Hypothalamus (tissue), 51 donors: Measurements from ENCODE around the gene SPTLC3.

ENCODE experiments used
- DNase-seq, 51 donors: peaks; one replicate each; lab custom pipeline; 2025; lab: John Stamatoyannopoulos, UW

SPTLC3 gene

DNA sequence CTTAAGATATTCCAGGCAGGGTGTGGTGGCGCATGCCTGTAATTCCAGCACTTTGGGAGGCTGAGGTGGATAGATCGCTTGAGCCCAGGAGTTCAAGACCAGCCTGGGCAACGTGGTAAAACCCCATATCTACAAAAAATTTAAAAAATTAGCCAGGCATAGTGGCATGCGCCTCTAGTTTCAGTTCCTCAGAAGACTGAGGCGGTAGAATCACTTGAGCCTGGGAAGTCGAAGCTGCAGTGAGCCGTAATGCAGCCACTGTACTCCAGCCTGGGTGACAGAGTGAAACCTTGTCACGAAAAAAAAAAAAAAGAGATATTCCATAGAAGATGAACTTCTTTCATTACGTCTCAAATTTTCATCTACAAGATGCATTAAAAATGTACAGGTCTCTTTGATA is 165.6 kb downstream of the SPTLC3 start:
- no peak for DNase-seq

DNA sequence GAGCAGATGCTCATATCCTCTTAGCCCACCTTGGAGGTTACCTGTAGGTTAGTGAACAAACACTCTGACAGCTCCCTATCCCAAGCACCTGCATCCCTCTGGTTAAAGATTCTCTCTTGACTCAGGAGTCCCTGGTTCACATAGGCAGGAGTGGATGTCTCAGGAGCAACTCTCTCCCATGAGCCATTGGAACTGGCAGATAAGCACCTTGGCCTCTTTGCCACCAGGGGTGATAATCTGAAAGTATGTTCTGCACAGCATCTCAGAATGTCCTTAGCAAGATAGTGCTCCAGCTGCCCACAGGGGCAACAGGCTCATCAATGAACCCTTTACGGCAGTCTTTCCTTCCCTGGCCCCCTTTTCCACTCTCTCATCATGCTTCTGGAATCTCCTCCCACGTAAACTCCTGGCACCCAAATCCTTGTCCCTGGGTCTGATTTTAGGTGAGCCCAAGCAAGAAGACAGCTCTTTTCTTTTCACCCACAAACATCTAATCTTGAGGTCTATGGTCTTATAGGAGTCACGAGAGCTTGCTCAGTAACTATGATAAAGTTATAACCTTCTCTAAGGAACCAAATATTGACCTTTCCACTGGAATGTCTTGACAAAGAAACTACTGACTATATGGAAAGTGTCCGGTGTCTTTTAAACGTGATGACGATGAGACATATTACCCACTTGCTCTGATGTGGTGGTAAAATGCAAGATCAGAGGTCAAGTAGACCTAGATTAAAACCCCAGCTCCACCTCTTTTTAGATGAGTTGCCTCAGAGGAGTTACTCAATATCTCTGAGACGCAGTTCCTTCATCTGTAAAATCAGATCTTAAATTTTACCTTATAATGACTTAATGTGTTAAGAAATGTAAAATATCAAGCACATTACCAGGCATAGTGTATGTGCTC is 172.5 kb downstream of the SPTLC3 start:
- DNase-seq: no peak

DNA sequence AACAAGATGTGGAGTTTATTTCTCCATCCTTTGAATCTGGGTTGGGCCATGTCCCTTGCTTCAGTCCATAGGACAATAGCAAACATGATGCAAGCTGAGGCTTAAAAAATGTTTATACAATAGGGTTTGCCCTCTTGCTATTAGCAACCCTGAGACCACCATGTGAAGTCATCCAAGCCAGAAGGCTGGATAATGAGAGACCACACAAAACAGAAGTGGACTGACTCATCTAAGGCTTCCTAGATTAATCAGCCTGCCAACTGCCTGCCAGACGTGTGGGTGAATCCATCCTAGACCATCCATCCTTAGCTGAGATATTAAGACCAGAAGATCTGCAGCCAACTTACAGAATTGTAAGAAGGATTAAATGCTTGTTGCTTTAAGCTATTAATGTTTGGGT is 174.2 kb downstream of the SPTLC3 start:
- no peak for DNase-seq

DNA sequence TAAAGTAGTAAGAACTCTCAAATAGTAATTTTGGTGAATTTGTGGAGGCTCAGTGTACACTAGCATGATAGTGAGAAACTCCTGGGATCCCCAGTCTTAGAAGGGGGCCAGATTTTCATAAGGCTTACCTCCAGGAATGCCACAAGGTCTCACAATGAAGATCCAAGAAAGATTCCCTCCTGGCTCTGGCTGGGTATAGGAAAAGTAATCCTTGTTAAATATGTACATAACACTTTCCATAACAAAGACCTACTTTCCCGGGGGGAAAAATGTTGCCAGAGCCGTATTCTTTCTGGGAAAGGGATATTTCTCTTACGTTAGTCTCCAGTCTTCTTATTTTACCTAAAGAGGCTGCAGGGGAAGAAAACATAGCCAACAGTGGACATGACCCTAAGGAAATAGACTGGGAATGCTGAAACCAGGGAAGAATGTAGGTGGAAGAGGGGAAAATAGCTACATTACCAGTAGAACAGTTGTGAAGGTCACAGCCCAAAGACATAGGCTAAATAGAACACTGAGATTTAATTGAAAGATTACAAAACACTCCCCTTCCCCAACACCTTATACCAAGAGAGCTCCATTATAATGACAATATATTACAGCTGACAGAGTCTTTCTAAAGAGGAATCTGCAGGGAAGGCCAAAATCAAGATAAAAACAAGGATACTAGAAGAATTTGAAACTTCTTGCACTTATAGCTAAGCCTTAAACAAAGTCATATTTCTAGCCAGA is 177.4 kb downstream of the SPTLC3 start:
- no peak for DNase-seq

DNA sequence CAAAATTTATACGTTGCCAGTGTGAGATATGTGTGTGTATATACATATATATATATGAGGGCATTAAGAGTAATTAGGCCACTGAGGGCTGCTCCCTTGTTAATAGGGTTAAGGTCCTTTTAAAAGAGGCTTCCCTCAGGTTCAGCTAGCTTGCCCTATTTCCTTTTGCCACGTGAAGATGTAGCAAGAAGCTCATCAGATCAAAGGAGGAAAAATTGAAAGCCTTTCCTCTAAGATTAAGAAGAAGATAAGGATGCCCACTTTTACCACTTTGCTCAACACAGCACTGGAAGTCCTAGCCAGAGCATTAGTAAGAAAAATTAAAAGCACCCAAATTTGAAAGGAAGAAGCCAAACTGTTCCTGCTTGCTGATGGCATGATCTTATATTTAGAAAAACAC is 179.1 kb downstream of the SPTLC3 start:
- no peak for DNase-seq

DNA sequence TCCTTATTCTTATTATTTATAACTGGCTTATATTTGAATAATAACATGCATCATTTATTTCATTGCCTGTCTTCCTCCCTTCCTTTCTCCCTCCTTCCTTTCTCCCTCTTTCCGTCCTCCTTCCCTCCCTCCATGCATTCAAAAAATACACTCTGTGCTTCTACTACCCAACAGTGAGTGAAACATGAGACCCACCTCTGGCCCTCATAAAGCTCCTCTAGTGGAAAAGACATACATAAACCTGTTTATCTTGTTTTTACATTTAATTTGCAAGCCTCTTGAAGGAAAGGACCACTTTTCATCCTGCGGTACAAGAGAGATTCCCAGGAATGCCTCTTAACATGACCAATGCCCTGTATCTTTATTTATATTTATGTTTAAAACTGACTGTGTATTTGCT is 190.5 kb downstream of the SPTLC3 start:
- DNase-seq: no peak

DNA sequence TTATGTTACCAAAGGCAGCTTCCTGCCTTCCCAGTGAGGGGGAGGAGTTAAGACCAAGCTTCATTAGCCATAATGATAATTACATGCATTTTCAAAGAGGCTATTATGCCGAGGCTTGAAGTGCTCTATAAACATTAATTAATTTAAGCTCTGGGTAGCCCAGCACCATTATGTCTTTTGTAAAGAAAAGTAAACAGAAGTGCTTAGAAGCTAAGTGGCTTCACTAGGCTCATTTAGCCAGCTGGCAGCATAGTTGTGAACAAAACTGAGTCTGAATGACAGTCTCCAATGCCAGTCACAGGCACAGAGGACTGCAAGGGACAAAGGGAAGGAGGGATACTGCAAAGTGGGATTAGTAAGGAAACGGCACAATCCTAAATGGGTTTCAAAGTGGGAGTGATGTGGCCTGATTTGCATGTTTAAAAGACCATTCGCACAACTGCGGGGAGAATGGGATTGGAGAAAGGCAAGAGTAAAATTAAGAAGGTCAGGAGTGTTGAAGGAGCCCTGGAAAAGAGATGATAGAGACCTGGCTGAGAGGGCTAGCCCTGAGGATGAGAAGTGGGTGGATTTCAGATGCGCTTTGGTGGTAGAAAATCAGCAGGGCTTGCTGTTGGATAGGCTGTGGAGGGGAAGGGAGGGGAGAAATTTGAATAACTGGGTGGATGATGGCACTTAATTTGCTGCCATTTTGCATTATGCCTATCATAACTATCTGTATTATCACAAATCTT is 192.2 kb downstream of the SPTLC3 start:
- no peak for DNase-seq

DNA sequence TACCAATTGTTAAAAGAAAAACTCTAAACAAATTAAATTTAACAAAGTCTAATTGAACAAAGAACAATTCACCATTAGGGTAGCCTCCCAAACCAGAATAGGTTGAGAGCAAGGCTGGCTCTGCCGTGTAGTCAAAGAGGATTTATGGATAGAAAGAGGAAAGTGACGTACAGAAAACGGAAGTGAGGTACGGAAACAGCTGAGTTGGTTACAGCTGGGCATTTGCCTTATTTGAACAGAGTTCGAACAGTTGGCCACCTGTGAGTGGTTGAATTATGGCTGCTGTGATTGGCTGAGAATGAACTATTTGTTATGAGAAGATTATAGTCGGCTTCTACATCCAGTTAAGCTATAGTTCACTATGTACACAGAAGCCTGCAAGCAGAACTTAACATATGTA is 193.8 kb downstream of the SPTLC3 start:
- DNase-seq: no peak

DNA sequence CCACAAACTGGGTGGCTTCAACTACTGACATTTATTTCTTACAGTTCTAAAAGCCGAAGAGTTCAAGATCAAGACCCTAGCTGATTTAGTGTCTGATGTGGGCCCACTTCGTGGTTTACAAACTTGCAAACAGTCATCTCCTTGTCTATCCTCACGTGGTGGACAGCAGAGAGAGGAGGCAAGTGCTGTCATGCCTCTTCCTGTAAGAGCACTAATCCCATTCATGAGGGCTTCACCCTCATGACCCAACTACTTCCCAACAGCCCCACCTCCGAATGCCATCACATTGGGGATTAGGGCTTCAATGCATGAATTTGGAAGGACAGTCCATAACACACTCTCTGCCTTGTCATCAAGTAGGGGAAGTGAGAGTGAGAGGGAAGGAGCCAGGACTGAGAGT is 196.7 kb downstream of the SPTLC3 start:
- DNase-seq: no peak

DNA sequence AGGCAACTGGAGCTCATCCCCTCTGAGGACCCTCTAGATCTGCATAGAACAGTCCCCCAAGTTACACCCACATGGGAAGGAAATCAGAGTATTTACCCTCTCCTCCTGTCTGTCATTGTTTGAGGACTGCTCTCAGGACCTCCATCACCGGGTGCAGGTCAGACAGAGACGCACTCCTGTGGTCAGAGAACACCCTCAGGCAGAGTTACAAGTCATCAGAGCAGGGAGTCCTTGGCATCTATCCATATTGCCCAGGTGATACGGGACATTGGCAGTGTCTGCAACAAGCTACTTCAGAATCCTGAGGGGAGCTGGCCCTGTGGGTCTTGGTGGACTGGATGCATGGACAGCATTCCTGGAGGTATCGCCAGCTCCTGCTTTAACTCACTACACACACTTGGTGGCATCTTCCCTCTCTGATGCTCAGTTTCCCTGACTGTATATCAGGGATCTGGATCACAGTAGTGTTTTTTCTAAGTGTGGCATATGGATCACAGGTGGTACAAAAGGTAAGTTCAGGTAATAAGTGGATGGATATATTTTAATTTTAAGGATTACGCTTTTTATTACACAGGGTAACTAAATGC is 197.2 kb downstream of the SPTLC3 start:
- no peak for DNase-seq

DNA sequence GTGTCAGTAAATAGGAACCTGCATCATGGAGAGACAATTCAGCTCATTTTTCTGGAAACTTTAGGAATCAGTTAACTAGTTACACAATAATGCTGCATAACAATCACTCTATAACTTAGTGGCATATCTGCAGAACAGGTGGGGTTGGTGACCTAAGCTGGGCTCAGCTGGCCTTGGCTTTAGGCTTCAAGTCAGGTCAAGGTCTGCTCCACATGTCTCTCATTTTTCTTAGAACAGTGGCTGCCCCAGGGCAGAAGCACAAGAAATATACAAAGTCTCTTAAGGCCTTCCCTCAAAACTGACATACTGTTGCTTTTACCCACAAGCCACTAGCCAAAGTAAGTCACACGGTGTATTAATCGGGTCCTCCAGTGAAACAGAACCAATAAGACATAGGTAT is 198.2 kb downstream of the SPTLC3 start:
- no peak for DNase-seq

DNA sequence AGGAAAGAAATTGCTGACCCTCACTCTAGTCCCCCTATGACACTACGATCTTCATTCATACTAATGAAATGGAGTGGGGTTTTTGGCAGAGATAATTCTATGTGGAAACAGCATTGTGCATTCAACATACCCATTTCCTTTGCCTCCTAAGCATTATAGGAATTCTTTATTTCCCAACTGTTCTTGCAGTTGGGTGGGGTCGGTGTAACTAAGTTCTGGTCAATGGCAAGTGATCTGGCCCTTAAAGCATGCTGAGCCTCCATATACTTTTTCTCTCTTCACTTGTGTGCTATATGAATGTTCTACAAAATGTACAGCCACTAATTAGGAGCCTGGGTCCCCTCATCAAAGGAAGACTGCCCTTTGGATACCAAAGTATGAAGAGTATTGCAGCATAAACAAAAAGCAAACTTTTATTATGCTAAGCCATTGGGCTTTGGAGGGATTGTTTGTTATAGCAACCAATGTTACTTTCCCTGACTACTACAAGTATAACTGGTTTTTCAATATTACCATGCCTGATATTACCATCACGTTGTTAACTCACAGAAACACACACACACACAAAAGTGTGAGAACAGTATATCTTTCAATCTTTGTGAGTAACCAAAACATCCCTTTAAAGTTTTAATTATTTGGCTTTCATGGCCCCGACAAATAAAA is 203.3 kb downstream of the SPTLC3 start:
- no peak for DNase-seq

DNA sequence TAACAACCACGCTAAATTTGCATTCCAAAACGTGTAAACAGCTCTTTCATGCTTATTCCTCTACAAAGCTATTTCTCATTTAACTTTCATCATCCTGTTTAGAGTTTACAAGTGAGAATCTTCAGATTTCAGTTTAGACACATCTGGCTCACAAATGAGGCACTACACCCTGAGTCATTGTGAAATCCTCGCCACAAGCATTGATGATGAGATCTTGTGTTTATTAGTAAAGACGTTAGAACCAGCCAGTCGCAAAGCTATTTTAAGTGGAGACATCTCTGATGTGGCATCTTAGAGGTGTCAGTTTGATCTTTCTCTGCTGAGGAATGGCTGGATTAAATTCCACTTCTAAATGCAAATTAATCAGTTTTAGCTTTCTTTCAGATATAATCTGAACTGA is 204.0 kb downstream of the SPTLC3 start:
- DNase-seq: no peak

DNA sequence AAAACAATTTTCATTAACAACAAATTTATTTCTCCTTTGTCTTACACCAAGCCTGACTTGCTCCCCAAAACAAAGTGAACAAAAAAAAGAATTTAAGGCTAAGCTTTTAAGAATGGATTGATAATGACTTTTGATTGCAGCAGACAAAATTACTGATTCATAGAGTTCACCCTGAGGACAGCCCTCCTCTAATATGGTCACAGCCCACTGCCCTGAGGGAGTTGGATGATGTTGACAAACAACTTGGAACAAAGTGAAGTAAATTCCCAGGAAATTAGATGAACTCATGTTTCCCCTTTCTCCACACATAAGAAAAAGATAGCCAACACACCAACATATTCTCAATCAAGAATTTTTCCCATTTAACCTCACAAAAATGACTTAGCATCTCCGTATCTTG is 204.6 kb downstream of the SPTLC3 start:
- DNase-seq: no peak

DNA sequence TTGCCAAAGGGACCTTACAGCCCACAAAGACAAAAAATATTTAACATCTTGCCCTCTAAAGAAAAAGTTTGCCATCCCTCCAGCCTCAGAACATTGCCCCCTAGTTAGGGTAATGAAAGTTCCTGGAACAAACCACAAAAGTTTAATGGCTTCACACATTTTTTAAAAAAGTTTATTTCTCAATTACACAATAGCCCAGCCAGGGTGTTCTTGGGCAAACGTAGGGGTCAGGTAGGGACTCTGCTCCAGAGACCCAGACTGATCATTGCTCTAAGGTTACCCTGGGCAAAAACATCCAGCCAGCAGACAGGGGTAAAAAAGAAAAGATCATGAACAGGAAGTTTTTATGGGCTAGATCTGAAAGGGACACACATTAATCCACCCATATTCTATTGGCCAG is 207.8 kb downstream of the SPTLC3 start:
- DNase-seq: no peak
